PC-3 (cell line): ENCODE measurements around the gene NR1D2. TPM values are rescaled to one million over a fixed set of nuclear protein-coding genes. Genes with fewer than 3 reads are reported as not detected.

Experiments
- ATAC-seq: fragments of 200-7000 bp; cut with Tn5 transposase; 2 replicates; pipeline ENCODE4 v1.9.1; 2020; ENCODE audit warnings: mild to moderate bottlenecking, moderate library complexity
- BruUV-seq: library from RNA; stranded (reverse); fragments of 400-500 nt; replicated peaks from 2 replicates; lab custom pipeline; 2021; lab: Mats Ljungman, UMichigan
- CTCF ChIA-PET: fragments of 300-600 bp; sonication (Branson Sonifier 250); formaldehyde crosslinking; loops from one replicate; lab custom pipeline; 2022; ENCODE audit warnings: antibody characterized with exemption; lab: Charles Lee
- POLR2A ChIA-PET: fragments of 300-600 bp; sonication (Branson Sonifier 250); formaldehyde crosslinking; loops from one replicate; lab custom pipeline; 2022; ENCODE audit warnings: antibody characterized with exemption; ENCODE audit not compliant: unreplicated experiment; lab: Charles Lee
- DNase-seq: peaks from one replicate; pipeline ENCODE4 v3.0.0-alpha.2; 2015
- H2AFZ ChIP-seq: fragments of 300-600 bp; sonication (generic); 2 replicates; pipeline ENCODE4 v1.6.0; 2016; ENCODE audit warnings: antibody characterized with exemption, low read length
- H3F3A ChIP-seq: fragments of 300-600 bp; sonication (generic); one replicate; pipeline ENCODE4 v1.6.0; 2017; ENCODE audit warnings: antibody characterized with exemption, low read length, control low read depth, mild to moderate bottlenecking; ENCODE audit not compliant: unreplicated experiment
- H3K27ac ChIP-seq: fragments of 300-600 bp; sonication (generic); 2 replicates; pipeline ENCODE4 v1.5.1; 2016; ENCODE audit warnings: mild to moderate bottlenecking, low read length
- H3K27me3 ChIP-seq: fragments of 300-600 bp; sonication (generic); 2 replicates; pipeline ENCODE4 v1.6.1; 2016; ENCODE audit warnings: low read length, mixed read lengths
- H3K36me3 ChIP-seq: fragments of 300-600 bp; sonication (generic); 2 replicates; pipeline ENCODE4 v1.6.1; 2016; ENCODE audit warnings: low read depth, mixed run types, low read length, mixed read lengths
- H3K4me1 ChIP-seq: fragments of 300-600 bp; sonication (generic); 2 replicates; pipeline ENCODE4 v1.5.1; 2016; ENCODE audit warnings: low read length; ENCODE audit not compliant: insufficient read depth
- H3K4me2 ChIP-seq: fragments of 300-600 bp; sonication (generic); 2 replicates; pipeline ENCODE4 v1.6.0; 2016; ENCODE audit warnings: low read length
- H3K4me3 ChIP-seq: fragments of 300-600 bp; sonication (generic); 2 replicates; pipeline ENCODE4 v1.5.1; 2016; ENCODE audit warnings: mild to moderate bottlenecking, low read length, mixed read lengths
- H3K79me2 ChIP-seq: fragments of 300-600 bp; sonication (generic); 2 replicates; pipeline ENCODE4 v1.6.1; 2017; ENCODE audit warnings: low read length, mixed read lengths
- H3K9ac ChIP-seq: fragments of 300-600 bp; sonication (generic); 2 replicates; pipeline ENCODE4 v1.6.0; 2016; ENCODE audit warnings: mild to moderate bottlenecking, low read length
- H3K9me2 ChIP-seq: fragments of 300-600 bp; sonication (generic); replicated peaks from 2 replicates; pipeline ENCODE4 v1.6.1; 2016; ENCODE audit warnings: mixed run types, low read length, mixed read lengths
- H3K9me3 ChIP-seq: fragments of 300-600 bp; sonication (generic); 2 replicates; pipeline ENCODE4 v1.6.1; 2016; ENCODE audit warnings: low read length, mixed read lengths
- H4K20me1 ChIP-seq: fragments of 300-600 bp; sonication (generic); 2 replicates; pipeline ENCODE4 v1.6.1; 2016; ENCODE audit warnings: low read length, mixed read lengths
- EZH2 ChIP-seq: fragments of 300-600 bp; sonication (generic); IDR thresholded peaks from one replicate; pipeline ENCODE4 v1.6.1; 2017; ENCODE audit warnings: antibody characterized with exemption, mild to moderate bottlenecking, low read length; ENCODE audit not compliant: unreplicated experiment
- EZH2phosphoT487 ChIP-seq: fragments of 300-600 bp; sonication (generic); IDR thresholded peaks from 2 replicates; pipeline ENCODE4 v1.6.1; 2018; ENCODE audit warnings: mild to moderate bottlenecking, antibody characterized with exemption, low read length, borderline replicate concordance
- intact Hi-C: fragments of 100-400 bp; cut with micrococcal nuclease; formaldehyde crosslinking; loops from 2 replicates; pipeline ENCODE4 v1.9.0; 2023
- total RNA-seq: library from RNA; depleted of rRNA; stranded (reverse); fragments of >200 nt; gene quantifications from 2 replicates; pipeline ENCODE4 v1.2.3, GENCODE V29; 2014
- TF ChIP-seq, protein P1 (sequence below): fragments of 300-600 bp; sonication (generic); conservative IDR thresholded peaks from 2 replicates; pipeline ENCODE4 v1.5.1; 2017; ENCODE audit warnings: antibody characterized with exemption, low read depth, mild to moderate bottlenecking, low read length

The NR1D2 gene
- total RNA-seq, 1 experiment from 2014 or later: 24.7 TPM

DNA sequence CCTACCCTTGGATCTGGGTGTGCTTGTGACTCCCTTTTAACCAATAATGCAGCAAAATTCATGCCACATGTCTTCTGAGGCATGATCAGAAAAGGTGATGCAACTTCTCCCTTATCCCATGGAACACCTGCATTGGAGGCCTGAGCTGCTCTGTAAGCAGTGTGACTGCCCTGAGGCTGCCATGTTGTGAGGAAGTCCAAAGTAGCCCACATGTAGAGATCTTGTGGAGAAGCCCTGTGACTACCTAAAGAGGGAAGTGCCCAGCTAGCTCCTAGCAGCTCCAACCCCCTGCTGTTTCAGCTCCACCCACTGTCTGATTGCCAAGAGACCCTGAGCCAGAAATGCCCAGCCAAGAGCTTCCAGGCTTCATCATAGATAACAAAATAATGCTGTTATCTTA, 6.4 kb upstream of the NR1D2 start:
- no TSS peak for BruUV-seq
- Histone ChIP-seq H3K4me1 (no peaks in the 10 kb centered on the region), H3K27ac (no peak overlapping the region), H3K4me2 (no peak overlapping the region), H3K9ac (no peak overlapping the region), H3K36me3 (no peaks in the 10 kb centered on the region), H4K20me1 (no peaks in the 10 kb centered on the region), H3K79me2 (no peaks in the 10 kb centered on the region), H3K4me3 (no peak overlapping the region), H2AFZ (no peak overlapping the region), H3K9me3 (no peaks in the 10 kb centered on the region), H3K27me3 (no peaks in the 10 kb centered on the region), H3K9me2 (no peaks in the 10 kb centered on the region), H3F3A (no peaks in the 10 kb centered on the region)
- ATAC-seq: no peak
- TF ChIP-seq EZH2 (no peak), EZH2phosphoT487 (no peak)
- TF ChIP-seq, protein P1, sequence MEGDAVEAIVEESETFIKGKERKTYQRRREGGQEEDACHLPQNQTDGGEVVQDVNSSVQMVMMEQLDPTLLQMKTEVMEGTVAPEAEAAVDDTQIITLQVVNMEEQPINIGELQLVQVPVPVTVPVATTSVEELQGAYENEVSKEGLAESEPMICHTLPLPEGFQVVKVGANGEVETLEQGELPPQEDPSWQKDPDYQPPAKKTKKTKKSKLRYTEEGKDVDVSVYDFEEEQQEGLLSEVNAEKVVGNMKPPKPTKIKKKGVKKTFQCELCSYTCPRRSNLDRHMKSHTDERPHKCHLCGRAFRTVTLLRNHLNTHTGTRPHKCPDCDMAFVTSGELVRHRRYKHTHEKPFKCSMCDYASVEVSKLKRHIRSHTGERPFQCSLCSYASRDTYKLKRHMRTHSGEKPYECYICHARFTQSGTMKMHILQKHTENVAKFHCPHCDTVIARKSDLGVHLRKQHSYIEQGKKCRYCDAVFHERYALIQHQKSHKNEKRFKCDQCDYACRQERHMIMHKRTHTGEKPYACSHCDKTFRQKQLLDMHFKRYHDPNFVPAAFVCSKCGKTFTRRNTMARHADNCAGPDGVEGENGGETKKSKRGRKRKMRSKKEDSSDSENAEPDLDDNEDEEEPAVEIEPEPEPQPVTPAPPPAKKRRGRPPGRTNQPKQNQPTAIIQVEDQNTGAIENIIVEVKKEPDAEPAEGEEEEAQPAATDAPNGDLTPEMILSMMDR: no peak
- no peak for DNase-seq
- ChIA-PET CTCF (no interaction called here), POLR2A (no interaction called here)
- intact Hi-C loops: no loop called here

DNA sequence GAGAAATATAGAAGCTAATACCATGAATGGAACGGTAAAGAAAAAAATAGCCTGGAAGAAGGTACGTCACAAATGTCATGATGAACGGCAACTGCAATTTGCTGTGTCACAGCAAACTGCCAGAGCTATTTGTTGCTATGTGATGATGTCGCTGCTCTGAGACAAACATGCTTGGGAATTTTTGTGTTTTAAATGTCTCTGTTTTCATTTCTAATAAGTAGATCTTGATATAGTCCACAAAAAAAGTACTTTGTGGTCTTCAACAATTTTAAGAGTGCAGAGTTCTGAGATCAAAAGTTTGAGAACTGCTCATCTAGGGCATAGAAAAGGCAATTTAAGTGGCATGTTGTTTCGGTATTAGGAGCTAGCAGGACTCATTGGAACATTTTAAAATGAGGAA, 4.3 kb upstream of the NR1D2 start:
- H3K79me2 ChIP-seq: no peaks in the 10 kb centered on the region
- POLR2A ChIA-PET: no interaction called here
- no peak for ATAC-seq
- TF ChIP-seq, protein P1: no peak
- TF ChIP-seq EZH2 (no peak), EZH2phosphoT487 (no peak)
- intact Hi-C loops: no loop called here
- H4K20me1 ChIP-seq: no peaks in the 10 kb centered on the region
- no peak overlapping the region for H2AFZ ChIP-seq
- H3K36me3 ChIP-seq: no peaks in the 10 kb centered on the region
- H3K4me3 ChIP-seq: no peak overlapping the region
- CTCF ChIA-PET: no interaction called here
- no peak overlapping the region for H3K27ac ChIP-seq
- H3K4me2 ChIP-seq: no peak overlapping the region
- no peaks in the 10 kb centered on the region for H3K27me3 ChIP-seq
- H3K4me1 ChIP-seq: peaks cover 7% of the 10 kb centered on the region
- BruUV-seq: no TSS peak
- H3K9me3 ChIP-seq: no peaks in the 10 kb centered on the region
- no peak overlapping the region for H3K9ac ChIP-seq
- H3F3A ChIP-seq: no peaks in the 10 kb centered on the region
- no peak for DNase-seq
- no peaks in the 10 kb centered on the region for H3K9me2 ChIP-seq

GRCh38 chr3:23941440-23941839, 3.6 kb upstream of the NR1D2 start:
- BruUV-seq: no TSS peak
- intact Hi-C loops: no loop called here
- ChIA-PET CTCF (no interaction called here), POLR2A (no interaction called here)
- H3F3A ChIP-seq: no peaks in the 10 kb centered on the region
- H3K4me2 ChIP-seq: no peak overlapping the region
- TF ChIP-seq EZH2 (no peak), EZH2phosphoT487 (no peak)
- TF ChIP-seq, protein P1: no peak
- H3K9me2 ChIP-seq: no peaks in the 10 kb centered on the region
- no peaks in the 10 kb centered on the region for H3K36me3 ChIP-seq
- no peak overlapping the region for H2AFZ ChIP-seq
- no peaks in the 10 kb centered on the region for H3K9me3 ChIP-seq
- H3K9ac ChIP-seq: no peak overlapping the region
- H3K27me3 ChIP-seq: no peaks in the 10 kb centered on the region
- no peak overlapping the region for H3K4me3 ChIP-seq
- H4K20me1 ChIP-seq: no peaks in the 10 kb centered on the region
- ATAC-seq (no peak), DNase-seq (no peak)
- H3K4me1 ChIP-seq: peaks cover 7% of the 10 kb centered on the region
- peaks cover 3% of the 10 kb centered on the region for H3K79me2 ChIP-seq
- H3K27ac ChIP-seq: no peak overlapping the region
